Measurements from ENCODE around the gene EPSTI1. TPM values are rescaled to one million over a fixed set of nuclear protein-coding genes. Genes with fewer than 3 reads are reported as not detected.
"Not testable (repeated sequence)": the region's sequence is repeated elsewhere in the genome, so short reads cannot be mapped to it uniquely, and the experiment has no call there.

The EPSTI1 gene
- polyA plus RNA-seq, 1 donor = 1.5 TPM

DNA sequence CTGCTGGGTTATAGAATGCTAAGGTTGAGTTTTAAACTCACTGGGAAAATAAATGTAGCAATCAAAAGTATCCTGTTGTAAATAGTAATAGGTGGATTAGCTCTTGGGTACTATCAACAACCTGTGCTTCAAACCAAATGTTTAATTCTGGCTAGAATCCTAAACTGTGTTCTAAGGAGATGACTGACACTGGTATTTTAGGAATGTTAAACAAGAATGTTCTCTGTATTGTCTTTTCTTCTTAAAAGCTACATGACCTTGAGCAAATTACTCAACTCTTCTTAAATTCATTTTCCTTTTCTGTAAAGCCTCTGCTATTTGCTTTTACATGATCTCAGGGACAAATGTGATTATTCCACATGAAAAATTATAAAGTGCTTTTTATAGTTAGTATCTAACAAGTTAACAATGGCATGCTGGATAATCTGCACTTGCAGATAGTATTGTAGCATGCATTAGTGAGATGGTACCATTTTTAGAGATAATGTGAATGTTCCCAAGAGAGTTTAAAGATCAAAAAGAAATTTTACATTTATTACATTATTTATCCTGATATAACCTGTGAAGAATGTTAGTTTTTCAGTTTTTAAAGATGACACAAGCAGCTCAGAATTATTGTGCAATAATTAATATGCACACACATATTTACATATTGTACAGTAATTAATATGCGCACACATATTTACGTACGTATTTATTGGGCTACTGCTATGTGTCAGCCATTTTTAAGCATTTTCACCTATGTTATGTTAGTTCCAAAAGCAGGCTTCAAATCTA lies 13.6 kb upstream of the EPSTI1 start:
- DNase-seq (ENCODE audit: low read depth) = no peak

DNA sequence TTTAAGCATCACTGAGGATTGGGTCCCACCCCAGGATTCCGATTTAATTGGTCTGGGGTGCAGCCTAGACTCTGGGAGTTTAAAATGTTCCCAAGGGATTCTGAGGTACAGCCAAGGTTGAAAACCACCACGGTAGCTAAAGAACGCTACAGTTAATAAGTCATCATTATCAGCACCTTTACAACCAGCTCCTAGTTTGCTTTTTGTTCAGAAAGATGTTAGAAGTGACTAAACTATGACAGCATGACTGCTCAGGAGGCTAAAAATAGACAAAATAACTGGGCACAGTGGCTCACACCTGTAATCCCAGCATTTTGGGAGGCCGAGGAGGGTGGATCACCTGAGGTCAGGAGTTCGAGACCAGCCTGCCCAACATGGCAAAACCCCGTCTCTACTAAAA lies 11.7 kb upstream of the EPSTI1 start:
- DNase-seq (ENCODE audit: low read depth) = no peak

DNA sequence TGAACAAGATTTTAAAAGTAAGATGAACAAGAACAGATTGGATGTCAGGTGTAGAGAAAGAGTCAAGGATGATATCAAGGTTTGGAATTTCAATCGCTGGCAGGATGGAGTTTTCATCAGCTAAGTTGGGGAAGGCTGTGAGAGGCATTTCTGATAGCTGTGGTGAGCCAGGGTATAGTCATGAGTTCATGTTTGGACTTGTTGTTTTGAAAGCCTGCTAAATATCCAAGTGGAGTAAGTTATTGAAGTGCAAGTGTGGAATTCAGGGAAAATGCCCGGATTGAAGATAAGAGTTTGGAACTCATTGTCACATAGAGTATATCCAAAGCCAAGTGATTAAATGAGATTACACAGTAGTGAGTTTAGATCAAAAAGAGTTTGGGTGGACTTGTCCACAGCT lies 11.0 kb upstream of the EPSTI1 start:
- no peak for DNase-seq (ENCODE audit: low read depth)

DNA sequence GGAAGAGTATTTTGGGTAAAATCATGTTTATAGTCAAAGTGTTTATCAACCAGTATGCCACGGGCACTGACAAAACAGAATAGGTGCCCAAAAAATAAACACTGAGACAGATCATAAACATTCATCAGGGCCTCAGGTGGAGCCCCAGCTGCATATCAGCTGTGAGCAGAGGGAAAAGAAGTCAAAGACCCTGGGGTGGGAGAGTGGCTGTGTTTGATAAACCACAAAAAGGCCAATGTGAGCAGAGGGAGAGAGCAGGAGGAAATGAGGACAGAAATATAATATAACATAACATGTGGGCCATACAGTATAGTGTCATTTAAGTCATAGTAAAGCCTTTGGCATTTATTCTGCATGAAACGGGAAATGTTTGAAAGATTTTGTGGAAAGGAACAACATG lies 10.0 kb upstream of the EPSTI1 start:
- DNase-seq (ENCODE audit: low read depth) = no peak

DNA sequence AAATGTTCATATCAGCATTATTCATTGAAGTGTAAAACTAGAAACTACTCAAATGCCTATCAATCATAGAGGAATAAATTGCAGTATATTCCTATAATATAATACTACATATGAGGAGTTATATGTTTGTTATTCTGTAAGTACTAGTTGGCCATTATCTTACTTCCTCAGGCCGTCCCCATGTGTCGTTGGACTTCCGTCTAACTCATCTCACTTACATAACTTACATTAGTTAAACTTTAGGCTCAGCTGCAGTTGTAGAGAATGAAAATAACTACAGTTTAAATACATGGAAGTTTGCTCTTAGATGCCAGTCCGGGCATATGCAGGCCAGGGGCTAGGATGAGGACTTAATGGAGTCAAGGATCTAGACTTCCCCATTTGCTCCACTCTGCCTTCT lies 8.6 kb upstream of the EPSTI1 start:
- no peak for DNase-seq (ENCODE audit: low read depth)

DNA sequence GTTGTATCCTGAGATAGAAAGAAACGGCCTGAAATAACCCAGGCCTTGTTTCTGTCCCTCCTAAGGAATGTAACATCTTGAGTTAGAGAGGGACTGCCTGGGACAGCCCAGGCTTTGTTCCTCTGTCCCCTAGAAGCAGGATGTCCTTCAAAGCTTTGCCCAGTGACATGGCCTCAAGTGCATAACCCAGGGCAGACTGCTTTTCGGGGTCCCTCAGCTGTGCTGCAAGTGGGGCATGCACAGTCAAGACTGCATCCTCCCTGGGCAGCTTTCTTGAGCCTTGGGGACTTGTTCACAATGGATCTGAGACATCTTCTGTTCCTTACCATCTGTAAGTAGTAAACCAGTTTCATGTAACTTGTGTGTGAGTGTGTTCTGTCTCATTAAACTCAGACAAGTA lies 7.5 kb upstream of the EPSTI1 start:
- DNase-seq (ENCODE audit: low read depth) = no peak

DNA sequence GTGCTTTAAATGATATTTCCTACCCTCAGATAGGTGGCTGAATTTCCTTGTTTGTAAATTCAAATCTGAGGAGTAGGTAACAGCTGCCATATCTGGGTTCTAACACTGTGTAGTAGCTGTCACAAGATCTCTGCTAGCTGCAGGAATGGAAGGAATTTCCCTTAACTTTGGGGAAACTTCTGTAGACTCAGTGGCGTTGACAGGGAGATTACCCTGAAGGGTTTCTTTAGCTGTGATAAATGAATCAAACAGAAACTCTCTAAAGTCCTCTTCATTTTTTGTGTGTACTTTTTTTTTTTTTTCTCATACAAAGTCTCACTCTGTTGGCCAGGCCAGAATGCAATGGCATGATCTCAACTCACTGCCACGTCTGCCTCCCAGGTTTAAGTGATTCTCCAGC lies 5.3 kb upstream of the EPSTI1 start:
- no peak for DNase-seq (ENCODE audit: low read depth)

DNA sequence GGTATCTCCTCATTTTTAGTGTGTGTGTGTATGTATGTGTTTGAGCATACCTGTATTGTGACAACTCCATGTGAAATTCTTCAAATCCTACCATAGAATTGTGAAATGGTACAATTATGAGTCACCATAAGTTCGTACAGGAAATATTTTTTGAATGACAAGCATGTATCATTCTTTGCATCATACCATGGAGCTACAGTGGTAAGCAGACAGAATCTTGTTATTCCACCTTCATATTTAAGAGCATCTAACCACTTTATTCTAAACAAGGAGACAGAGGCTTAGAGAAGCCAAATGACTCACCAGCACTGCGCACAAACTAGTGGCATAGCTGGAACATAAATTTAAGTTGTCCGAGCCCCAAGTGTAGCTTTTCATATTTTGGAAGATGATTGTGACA lies 4.5 kb upstream of the EPSTI1 start:
- DNase-seq (ENCODE audit: low read depth) = no peak

DNA sequence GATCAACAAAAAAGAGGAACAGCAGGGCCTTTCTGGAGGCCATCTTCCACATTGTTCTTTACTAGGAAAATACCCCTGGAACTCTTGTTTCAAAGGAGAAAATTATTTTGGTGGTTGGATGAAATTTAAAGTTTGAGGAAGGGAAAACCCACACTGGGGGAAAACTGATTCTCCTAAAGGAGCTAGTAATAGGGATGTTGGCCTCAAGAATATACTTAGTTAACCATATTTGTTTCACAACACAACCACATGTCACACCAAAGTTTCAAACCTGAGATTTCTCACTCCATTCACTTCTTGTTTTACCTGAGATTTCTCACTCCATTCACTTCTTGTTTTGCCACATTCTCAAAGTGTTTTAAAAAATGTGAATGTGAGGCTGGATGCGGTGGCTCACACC lies 2.8 kb upstream of the EPSTI1 start:
- DNase-seq (ENCODE audit: low read depth) = no peak

DNA sequence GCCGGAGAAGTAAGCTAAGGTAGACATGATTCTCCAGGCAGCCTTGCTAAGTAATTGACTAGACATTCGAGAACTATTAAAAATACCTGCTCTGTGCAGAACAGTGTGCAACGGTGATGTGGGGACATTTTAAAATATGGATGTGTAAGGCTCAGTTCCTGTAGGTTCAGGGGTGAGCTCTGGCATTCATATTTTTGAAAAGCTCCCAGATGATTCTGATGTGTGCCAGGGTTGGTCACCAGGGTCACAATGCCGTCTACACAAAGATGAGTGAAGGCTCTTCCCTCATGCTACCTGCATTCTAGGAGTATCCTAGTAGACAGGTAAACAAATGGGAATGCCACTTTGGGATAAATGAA lies 702 bp upstream of the EPSTI1 start:
- no peak for DNase-seq (ENCODE audit: low read depth)

DNA sequence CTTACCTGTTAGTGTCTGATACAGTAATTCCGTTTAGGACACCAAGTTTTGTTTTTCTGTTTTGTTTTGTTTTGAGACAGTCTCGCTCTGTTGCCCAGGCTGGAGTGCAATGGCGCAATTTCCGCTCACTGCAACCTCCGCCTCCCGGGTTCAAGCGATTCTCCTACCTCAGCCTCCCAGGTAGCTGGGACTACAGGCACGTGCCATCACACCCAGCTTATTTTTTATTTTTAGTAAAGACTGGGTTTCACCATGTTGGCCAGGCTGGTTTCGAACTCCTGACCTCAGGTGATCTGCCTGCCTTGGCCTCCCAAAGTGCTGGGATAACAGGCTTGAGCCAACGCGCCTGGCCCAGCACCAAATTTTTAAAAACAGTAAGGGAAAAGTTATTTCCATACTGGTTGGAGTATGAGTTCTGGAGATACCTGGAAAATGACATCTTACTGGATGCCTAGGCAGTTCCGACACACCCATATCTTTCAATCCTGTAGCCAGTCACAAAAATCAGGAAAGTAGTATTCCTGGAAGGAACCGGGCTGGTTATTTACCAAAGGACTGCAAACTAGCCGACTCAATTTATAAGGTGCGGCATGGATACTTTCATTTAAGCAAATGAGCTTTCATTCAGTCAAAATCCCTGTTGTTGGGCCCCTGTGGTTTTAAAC lies 676 bp downstream of the EPSTI1 start:
- not testable (repeated sequence) for DNase-seq (ENCODE audit: low read depth)

DNA sequence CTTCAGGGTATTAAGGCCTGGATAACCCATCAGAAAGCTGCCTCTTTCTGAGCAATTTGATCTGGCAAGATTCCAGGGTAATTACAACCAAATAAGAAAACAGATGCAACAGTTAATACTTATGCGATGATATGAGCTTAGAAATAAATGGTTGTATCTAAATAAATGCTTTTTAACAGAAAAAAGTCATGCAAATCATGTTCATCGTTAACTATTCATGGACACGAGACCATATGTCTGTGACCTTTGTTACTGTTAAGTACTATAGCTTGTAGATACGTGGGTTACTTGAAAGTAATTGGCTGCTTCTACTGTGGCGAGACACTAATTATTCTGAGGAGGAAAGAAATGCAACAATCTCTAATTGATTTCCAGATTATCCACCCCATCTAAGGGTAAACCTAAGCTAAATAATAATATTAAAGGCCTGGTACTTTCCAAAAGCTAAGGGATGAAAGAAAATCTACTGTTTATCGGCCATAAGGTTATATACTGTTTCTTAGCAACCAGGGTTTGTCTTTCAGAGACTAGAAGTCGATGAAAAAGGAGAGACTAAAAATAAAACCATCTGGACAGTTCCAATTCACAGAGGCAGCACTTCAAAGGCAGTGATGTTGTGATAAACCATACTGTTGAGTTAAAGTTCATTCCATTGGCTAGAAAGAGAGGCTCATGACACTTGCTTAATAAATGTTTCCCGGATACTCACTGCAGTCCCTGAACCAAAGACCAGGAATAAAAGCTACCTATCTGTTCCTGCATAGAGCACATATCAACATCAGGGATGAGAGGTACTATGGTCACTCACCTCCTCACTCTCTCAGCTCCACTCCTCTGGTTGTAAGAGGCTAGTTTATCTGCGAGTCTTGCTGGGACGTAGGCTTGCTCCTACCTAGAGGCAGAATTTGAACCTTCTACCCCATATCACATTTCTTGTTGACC lies 1.5 kb downstream of the EPSTI1 start:
- DNase-seq (ENCODE audit: low read depth) = peak; percentile 62

DNA sequence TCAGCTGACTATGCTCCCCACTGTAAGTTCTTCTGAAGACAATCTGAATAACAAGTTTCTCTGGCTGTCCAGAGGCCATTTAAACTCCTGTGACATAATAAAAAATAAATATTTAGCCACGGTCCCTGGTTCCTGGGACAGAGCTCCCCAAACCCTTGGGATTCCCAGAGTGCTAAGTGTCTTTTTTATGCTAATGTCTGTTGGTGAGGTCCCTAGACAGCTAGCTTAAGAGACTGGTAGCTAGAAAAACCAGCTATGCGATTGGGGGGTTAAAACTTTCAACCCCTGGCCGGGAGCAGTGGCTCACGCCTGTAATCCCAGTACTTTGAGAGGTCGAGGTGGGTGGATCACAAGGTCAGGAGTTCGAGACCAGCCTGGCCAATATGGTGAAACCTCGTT lies 5.9 kb downstream of the EPSTI1 start:
- DNase-seq (ENCODE audit: low read depth) = no peak

DNA sequence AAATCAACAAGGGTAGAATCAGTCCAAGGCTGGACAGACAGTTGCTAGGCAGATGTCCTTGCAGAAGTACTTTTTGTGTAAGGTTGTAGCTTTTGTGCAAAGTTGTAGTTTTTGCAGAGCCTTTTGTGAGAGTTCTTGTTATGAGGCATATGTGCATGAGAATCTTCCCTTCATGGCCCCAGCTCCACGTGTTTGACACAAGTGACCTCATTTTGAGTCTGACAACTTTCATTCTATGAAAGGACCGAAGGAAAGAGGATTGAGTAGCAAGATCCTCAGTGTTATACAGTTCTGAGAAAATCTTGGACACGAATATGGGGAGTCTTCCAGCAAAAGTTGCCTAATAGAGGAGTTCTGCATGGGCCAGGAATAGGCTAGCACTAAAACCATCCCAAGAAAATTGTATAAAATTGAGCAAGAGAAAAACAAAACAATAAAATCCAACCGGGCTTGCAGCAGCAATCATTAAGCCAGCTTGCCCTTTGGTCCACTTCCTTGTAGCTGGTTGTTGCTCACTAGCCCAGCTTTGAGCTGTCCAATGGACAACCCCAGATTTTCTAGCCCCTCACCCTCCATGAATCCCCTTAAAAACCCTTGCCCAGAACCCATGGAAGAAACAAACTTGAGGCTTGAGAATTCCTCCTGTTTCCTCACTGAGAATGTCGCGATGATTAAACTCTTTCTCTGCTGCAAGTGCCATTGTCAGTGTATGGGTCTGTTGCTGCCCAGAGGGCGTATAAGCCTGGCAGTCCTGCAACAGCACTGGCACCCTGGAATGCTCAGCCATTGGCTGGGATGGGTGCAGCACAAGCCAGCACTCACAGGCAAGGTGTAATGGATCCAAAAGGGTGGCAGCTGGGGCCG lies 6.5 kb downstream of the EPSTI1 start:
- no peak for DNase-seq (ENCODE audit: low read depth)

DNA sequence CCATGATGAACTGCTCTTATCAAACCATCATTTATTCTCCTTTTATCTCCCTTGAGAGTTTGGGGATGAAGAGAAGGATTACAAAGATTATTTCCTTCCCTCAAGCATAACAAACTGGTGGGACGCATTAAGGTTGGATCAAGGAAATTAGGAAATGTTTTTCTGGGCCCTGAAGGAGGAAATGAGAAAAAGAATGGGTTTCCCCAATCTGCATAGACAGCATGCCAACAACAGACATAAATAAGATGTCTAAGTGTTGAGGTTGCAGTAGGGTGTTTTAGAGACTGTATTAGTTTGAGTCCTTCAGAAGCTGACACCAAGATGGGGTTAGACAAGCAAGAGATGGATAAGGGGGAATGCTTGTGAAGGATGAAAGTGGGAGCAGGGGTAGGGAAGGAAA lies 7.3 kb downstream of the EPSTI1 start:
- no peak for DNase-seq (ENCODE audit: low read depth)

DNA sequence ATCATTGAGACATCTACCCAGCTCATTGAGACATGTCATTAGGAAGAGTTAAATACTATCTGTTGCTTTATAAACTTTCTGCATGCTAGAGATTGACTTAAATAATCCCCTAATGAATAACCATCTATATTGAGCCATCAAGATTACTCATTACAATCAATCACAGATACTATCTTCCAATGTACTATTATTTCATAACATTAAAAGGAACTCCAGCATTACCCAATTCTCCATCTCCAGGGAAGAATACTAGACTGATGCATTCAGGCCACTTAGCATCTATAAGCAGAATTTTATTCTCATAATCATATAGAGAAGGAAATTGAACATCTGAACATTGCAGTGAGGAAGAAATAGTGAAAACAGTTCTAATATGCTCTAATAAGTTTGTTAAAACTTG lies 8.0 kb downstream of the EPSTI1 start:
- DNase-seq (ENCODE audit: low read depth) = no peak

DNA sequence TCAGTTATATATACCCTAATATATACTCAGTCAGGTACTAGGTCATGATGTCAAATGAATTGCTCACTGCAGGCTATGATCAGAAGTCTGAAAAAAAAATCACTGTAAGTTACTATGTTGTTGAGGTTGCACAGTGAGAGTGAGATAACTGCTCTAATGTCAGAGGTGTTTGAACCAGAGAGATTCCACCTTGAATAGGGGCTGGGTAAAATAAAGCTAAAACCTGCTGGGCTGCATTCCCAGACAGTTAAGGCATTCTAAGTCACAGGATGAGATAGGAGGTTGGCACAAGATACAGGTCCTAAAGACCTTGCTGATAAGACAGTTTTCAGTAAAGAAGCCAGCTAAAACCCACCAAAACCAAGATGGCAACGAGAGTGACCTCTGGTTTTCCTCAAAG lies 10.2 kb downstream of the EPSTI1 start:
- DNase-seq (ENCODE audit: low read depth) = no peak

DNA sequence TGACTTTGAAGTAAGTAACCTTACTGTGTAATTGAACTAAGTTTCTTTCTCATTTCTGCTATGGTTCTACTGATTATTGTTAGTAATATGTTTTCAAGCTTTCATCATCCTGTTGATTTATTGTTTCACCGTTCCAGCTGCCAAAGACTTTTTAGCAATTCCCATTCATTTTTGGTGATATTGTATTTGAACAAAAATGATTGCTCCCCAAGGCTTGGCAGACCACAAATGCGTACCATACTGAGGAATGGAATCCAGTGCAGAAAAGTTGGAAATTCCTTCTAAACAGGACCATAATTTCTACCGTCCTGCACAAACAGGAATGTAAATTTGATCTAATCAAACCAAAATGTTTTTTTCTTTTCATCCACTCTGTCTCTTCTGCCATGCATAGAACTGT lies 10.7 kb downstream of the EPSTI1 start:
- no peak for DNase-seq (ENCODE audit: low read depth)

DNA sequence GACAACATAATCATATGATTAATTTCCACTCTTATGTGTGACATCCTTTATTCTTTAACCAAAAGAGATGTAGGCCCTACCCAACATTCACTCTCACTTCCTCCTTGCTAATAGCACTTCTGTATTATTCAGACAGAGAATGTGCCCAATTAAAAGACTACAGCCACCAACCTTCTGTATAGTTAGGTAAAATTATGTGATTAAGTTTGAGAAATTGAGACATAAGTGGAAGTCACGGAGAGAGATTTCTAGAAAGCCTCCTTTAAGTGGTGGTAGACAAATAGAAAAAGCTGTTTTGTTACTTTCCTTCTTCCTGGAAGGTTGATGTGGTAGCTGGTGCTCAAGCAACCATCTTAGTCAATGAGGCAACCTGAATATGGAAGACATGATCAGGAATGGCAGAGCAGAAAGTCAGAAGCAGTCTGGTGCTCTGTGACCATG lies 14.8 kb downstream of the EPSTI1 start:
- no peak for DNase-seq (ENCODE audit: low read depth)

DNA sequence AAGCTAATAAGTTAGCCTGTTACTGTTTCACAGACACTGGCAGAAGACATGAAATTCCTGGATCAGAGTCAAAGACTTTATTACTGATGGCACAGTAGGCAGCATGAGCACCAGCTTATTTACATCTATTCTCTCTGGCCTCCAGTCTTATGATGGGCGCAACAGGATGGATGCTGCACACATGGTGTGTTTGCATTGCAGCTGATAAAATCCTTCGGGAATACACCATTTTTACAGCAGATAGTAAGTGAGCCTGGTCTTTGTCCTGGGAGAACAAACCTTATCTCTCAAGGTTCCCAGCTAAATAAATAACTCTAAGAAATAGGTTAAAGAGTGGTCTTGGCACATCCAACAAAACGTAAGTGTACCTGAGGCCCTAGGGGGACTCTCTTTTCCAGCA lies 16.0 kb downstream of the EPSTI1 start:
- DNase-seq (ENCODE audit: low read depth) = no peak

DNA sequence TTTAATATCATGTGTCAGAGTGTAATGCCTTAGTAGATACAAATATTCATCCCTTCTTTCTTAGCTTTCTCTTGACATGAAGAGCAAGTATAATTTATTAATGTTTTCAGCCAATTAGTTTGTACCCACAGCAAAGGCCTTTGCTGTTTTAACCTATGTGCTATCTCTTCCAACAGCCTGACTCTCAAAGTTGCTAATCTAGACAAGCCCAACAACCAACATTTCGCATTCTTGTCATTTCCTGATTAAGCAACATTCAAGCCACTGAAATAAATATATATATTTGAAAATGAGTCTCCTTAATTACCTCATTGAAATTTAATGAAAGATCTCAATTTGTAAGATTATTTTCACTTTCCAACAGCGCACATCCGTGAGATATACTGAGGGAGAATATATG lies 18.5 kb downstream of the EPSTI1 start:
- no peak for DNase-seq (ENCODE audit: low read depth)
